MCF 10A (cell line): Measurements from ENCODE around the gene HPS1. TPM values are rescaled to one million over a fixed set of nuclear protein-coding genes. Genes with fewer than 3 reads are reported as not detected.

ENCODE experiments used
- microRNA-seq: library from miRNA; unstranded; fragments of <30 nt; microRNA quantifications from one replicate; pipeline ENCODE4 v1.2.0, GENCODE V29; 2022
- total RNA-seq: library from RNA; stranded (reverse); gene quantifications from 2 replicates; pipeline ENCODE4 v1.2.3, GENCODE V29; 2022

HPS1 gene
- total RNA-seq, 1 experiment from 2014 or later: 41.8 TPM

Small RNAs within 50 kb of the gene (microRNA-seq; reads per million reads assigned to microRNA genes)
- gene MIR1287 (10.8 reads per million, percentile 51 among the genes with 10 or more reads in this experiment), gene MIR4685 (0.79 reads per million)

Other genes starting within 250 kb of the HPS1 start
- not detected in 2 replicates for gene LOXL4, start 178.7 kb downstream of the HPS1 start, total RNA-seq
- gene PYROXD2, start 31.8 kb downstream of the HPS1 start, total RNA-seq: 4.0 and 7.9 TPM in 2 replicates